ENCODE data around the gene PUS10.

PUS10 gene

DNA sequence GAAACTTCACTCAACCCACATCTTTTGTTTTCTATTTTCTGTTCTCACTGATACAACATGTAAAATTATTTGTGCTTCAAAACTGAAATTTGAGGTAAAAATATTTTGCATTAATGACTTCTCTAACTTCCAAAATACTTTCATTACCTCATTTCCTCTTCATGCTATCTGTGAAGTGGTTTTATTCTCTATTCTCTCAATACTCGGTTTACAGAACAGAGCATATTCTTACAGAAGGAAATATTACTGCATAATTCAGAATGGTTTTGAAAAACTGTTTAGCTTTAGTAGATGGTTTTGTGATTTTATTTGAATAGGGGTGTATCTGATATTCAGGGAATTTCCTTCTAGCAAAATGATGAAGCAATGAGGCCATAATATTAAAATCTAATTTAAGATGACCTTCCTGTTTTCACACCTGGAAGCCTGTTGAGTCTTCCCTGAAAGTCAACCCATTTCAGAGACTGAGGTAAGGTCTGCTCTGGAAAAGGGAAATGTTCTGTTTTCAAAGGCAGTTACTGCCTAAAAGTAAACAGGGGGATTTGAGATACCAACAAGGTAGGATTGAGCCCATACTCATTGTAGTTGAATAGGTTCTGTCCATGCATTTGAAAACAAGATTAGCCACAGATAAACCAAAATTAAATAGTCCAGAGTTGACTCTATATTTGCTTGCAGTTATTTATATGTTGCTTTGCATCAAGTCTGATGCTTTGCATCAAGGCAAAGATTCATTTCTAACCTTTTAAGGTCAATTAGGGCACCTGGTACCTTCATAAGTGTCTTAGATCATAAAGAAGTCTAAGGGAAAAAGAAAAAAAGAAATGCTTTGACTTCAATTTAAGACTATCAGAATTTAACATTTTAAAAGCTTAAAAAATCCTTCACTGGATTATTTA, 51.3 kb downstream of the PUS10 start:
- no peaks in the 10 kb centered on the region for H3K9me3 Mint-ChIP-seq (ENCODE audit: low read depth)
- peak overlapping the region; percentile 66 for H3K4me3 Mint-ChIP-seq
- H3K27me3 Mint-ChIP-seq, result no peaks in the 10 kb centered on the region
- H3K27ac Mint-ChIP-seq, result peak overlapping the region; percentile 80
- H3K36me3 Mint-ChIP-seq, result peaks cover 16% of the 10 kb centered on the region
- peaks cover 56% of the 10 kb centered on the region for H3K4me1 Mint-ChIP-seq (ENCODE audit: low read depth)

- Mint-ChIP-seq H3K4me3 (peak overlapping the region; percentile 9), H3K27ac (peak overlapping the region; percentile 75), H3K9me3 (ENCODE audit: low read depth) (no peaks in the 10 kb centered on the region), H3K4me1 (ENCODE audit: low read depth) (peaks cover 49% of the 10 kb centered on the region), H3K27me3 (no peaks in the 10 kb centered on the region), H3K36me3 (peaks cover 20% of the 10 kb centered on the region)
These were observed 52.6 kb downstream of the PUS10 start for GRCh38 chr2:60965499-60965785.

DNA sequence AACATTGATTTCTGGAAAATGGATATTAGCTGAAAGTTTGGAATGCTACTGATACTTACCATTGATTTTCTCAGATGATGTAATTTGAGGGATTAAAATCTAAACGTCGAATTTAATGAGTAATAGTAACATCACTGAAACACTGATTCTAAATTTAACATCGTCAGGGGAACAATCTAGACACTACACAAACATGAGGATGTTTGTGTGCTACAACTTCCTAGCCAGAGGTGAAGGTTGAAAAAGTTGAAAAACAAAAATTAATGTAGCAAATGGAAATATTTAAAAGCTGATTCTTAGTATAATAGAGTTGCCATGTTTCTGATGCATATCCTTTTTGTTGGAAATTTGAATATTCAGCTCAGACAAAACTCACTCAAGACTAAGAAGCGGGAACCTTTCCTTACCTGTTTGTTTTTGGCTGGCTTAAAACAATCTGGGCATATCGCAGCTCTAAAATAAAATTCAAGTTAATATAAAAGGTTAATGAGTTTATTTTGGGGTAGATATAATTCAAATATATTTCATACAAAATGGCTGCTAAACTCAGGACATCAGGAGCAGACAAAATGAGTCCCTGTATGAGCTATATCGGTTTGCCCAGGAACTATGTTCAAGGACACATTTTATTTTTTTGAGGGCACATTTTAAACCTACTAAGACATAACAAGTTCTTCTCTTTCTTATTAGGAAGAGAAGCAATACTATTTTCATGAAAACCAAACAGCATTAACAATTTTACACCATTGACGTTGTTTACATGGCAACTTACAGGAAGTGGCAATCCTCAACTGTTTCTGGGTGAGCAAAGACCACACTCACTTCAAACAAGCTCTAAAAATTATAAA, 53.2 kb downstream of the PUS10 start:
- H3K9me3 Mint-ChIP-seq (ENCODE audit: low read depth), result no peaks in the 10 kb centered on the region
- H3K36me3 Mint-ChIP-seq, result peaks cover 20% of the 10 kb centered on the region
- H3K27ac Mint-ChIP-seq, result peak overlapping the region; percentile 75
- H3K27me3 Mint-ChIP-seq, result no peaks in the 10 kb centered on the region
- peaks cover 49% of the 10 kb centered on the region for H3K4me1 Mint-ChIP-seq (ENCODE audit: low read depth)
- peak overlapping the region; percentile 9 for H3K4me3 Mint-ChIP-seq

DNA sequence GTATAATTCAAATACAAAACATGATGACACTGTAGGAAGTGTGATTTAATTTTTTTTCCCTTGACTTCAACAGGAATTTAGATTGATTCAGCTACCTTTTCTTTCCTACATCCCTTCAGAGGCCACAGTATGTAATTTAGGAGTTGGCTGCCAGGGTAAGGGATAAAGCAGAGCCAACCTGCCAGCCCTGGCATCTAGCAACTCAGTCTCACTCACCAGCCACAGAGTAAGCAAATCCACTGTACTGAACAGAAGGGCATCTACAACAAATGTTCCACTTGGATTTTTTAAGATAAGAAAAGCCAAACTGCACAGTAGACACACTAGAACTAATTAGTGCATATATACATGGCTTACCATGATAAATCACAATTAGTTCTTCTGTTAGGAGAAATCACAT, 54.9 kb downstream of the PUS10 start:
- Mint-ChIP-seq H3K4me1 (ENCODE audit: low read depth) (peaks cover 45% of the 10 kb centered on the region), H3K4me3 (no peak overlapping the region), H3K27ac (no peak overlapping the region), H3K27me3 (no peaks in the 10 kb centered on the region), H3K9me3 (ENCODE audit: low read depth) (no peaks in the 10 kb centered on the region), H3K36me3 (peaks cover 21% of the 10 kb centered on the region)

DNA sequence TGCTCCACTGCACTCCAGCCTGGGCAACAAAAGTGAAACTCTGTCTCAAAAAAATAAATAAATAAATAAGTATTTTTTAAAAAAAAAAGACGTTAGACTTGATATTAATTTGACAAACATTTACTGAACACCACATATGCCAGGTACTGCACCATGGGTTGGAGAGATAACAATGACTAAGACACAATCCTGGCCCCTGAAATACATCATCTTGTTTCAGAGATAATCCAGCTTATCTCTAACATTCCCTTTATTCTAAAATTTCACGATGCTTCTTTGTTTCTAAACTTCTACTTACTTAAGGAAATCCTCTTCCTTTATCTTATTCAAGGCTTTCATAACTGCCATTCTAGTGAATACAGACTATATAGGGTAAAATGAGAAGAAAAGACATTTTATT, 55.5 kb downstream of the PUS10 start:
- no peak overlapping the region for H3K27ac Mint-ChIP-seq
- no peaks in the 10 kb centered on the region for H3K9me3 Mint-ChIP-seq (ENCODE audit: low read depth)
- H3K27me3 Mint-ChIP-seq, result no peaks in the 10 kb centered on the region
- H3K4me1 Mint-ChIP-seq (ENCODE audit: low read depth), result peaks cover 39% of the 10 kb centered on the region
- H3K36me3 Mint-ChIP-seq, result peaks cover 22% of the 10 kb centered on the region
- H3K4me3 Mint-ChIP-seq, result no peak overlapping the region

DNA sequence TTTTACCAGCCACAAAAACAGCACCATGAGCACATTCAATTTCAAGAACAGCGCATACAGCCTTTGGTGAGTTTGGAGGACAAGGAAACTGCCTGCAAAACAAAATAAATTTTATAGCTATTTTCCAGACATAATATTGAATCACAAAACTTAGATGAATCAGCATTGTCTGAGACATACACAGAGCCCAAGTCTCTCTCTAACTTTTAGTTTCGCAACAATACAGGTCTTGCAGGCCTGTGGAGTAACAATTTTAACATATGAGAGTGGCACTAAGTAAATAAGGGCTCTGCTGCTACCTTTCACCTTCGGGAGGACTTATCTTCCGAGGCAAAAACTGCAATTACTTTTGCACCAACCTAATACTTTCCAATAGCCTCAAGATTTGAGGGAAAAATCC, 56.6 kb downstream of the PUS10 start:
- no peak overlapping the region for H3K4me3 Mint-ChIP-seq
- H3K27ac Mint-ChIP-seq, result no peak overlapping the region
- H3K36me3 Mint-ChIP-seq, result peaks cover 20% of the 10 kb centered on the region
- no peaks in the 10 kb centered on the region for H3K9me3 Mint-ChIP-seq (ENCODE audit: low read depth)
- peaks cover 28% of the 10 kb centered on the region for H3K4me1 Mint-ChIP-seq (ENCODE audit: low read depth)
- H3K27me3 Mint-ChIP-seq, result no peaks in the 10 kb centered on the region

GRCh38 chr2:60960706-60961105, 57.3 kb downstream of the PUS10 start:
- H3K4me1 Mint-ChIP-seq (ENCODE audit: low read depth), result peaks cover 22% of the 10 kb centered on the region
- H3K9me3 Mint-ChIP-seq (ENCODE audit: low read depth), result no peaks in the 10 kb centered on the region
- no peak overlapping the region for H3K4me3 Mint-ChIP-seq
- H3K27ac Mint-ChIP-seq, result no peak overlapping the region
- H3K36me3 Mint-ChIP-seq, result peaks cover 21% of the 10 kb centered on the region
- H3K27me3 Mint-ChIP-seq, result no peaks in the 10 kb centered on the region

- H3K4me1 Mint-ChIP-seq (ENCODE audit: low read depth), result peaks cover 11% of the 10 kb centered on the region
- H3K4me3 Mint-ChIP-seq, result no peak overlapping the region
- H3K27me3 Mint-ChIP-seq, result no peaks in the 10 kb centered on the region
- H3K9me3 Mint-ChIP-seq (ENCODE audit: low read depth), result no peaks in the 10 kb centered on the region
- no peak overlapping the region for H3K27ac Mint-ChIP-seq
- peaks cover 20% of the 10 kb centered on the region for H3K36me3 Mint-ChIP-seq
These were observed 58.6 kb downstream of the PUS10 start for GRCh38 chr2:60959501-60959900.

GRCh38 chr2:60958800-60959199, 59.3 kb downstream of the PUS10 start:
- Mint-ChIP-seq H3K4me3 (no peak overlapping the region), H3K4me1 (ENCODE audit: low read depth) (peaks cover 4% of the 10 kb centered on the region), H3K27me3 (no peaks in the 10 kb centered on the region), H3K36me3 (peaks cover 20% of the 10 kb centered on the region), H3K27ac (no peak overlapping the region), H3K9me3 (ENCODE audit: low read depth) (no peaks in the 10 kb centered on the region)

GRCh38 chr2:60958361-60958760, 59.7 kb downstream of the PUS10 start:
- Mint-ChIP-seq H3K27me3 (no peaks in the 10 kb centered on the region), H3K36me3 (peaks cover 24% of the 10 kb centered on the region), H3K9me3 (ENCODE audit: low read depth) (no peaks in the 10 kb centered on the region), H3K4me3 (no peak overlapping the region), H3K4me1 (ENCODE audit: low read depth) (peaks cover 2% of the 10 kb centered on the region), H3K27ac (no peak overlapping the region)

DNA sequence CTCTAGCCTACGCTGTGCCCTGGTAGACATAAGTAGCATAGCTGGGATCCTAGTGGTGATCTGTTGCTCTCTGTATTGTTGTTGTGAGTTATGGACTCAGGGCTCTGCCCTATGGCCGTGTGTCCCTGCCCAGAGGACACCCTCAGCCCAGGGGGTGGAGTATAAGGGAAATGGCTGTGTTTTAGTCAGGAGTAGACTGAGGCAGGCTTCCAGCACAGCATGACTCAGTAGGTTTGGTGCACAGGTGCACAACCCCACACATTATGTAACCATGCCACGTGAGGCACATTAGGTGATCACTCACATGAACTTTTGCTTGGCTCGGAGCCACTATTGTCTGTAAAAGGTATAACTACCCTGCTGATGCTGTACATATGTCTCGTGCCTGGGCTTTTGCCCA, 60.4 kb downstream of the PUS10 start:
- Mint-ChIP-seq H3K9me3 (ENCODE audit: low read depth) (no peaks in the 10 kb centered on the region), H3K27me3 (no peaks in the 10 kb centered on the region), H3K36me3 (peaks cover 27% of the 10 kb centered on the region), H3K4me1 (ENCODE audit: low read depth) (peaks cover 1% of the 10 kb centered on the region), H3K4me3 (no peak overlapping the region), H3K27ac (no peak overlapping the region)

- H3K9me3 Mint-ChIP-seq (ENCODE audit: low read depth), result no peaks in the 10 kb centered on the region
- H3K27me3 Mint-ChIP-seq, result no peaks in the 10 kb centered on the region
- no peaks in the 10 kb centered on the region for H3K4me1 Mint-ChIP-seq (ENCODE audit: low read depth)
- no peak overlapping the region for H3K27ac Mint-ChIP-seq
- peaks cover 25% of the 10 kb centered on the region for H3K36me3 Mint-ChIP-seq
- no peak overlapping the region for H3K4me3 Mint-ChIP-seq
These were observed 60.8 kb downstream of the PUS10 start for GRCh38 chr2:60957224-60957623.

DNA sequence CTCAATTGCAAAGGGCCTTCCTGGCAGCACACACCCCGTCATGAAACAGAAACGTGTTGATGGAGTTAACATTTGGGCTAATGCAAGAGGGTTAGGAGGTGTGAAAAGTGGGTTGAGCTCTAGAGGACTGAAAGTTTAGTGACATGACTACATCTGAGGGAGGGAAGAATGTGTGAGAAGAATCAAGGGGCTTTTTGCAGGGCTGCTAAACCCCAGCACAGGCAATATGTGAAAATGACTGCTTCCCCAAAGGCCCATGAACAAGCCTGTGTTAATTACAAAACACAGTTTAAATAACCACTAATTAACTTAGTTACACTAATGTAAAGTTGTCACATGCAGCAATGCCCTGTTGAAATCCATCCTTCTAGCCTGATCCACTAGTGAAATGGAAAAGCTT, 63.9 kb downstream of the PUS10 start:
- peaks cover 28% of the 10 kb centered on the region for H3K36me3 Mint-ChIP-seq
- H3K27ac Mint-ChIP-seq, result no peak overlapping the region
- H3K27me3 Mint-ChIP-seq, result no peaks in the 10 kb centered on the region
- no peak overlapping the region for H3K4me3 Mint-ChIP-seq
- no peaks in the 10 kb centered on the region for H3K9me3 Mint-ChIP-seq (ENCODE audit: low read depth)
- peaks cover 6% of the 10 kb centered on the region for H3K4me1 Mint-ChIP-seq (ENCODE audit: low read depth)

DNA sequence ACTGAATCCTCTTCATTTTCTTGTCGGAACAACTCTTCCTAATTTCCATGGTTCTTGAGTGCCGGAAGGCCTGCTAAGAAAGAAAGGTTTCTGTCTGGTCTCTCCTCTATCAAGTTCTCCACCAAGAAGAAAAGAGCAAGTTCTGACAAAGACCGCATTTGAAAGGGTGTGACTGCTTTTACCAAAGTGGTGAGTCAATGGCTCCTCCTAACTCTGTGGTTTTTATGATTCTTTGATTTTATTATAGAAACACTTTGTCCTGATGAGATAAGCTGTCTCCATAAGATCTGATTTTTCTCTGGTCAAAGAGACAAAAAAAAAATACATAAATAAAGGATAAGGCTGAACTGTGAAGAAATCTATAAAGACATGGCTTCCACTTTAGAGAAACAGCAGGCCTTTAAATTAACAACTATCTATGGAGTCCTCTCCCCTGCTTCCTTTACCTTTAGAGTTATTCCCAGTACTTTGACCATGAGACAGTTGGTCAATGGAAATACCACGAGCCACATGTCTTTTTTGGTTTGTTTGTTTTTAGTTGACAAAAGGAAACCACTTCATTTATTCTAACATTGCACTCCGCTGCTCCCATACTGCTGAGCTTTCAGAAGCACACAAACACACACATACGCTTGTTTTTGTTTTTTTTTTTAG, 69.0 kb downstream of the PUS10 start:
- Mint-ChIP-seq H3K4me1 (ENCODE audit: low read depth) (peaks cover 16% of the 10 kb centered on the region), H3K9me3 (ENCODE audit: low read depth) (no peaks in the 10 kb centered on the region), H3K27ac (no peak overlapping the region), H3K36me3 (peaks cover 21% of the 10 kb centered on the region), H3K27me3 (no peaks in the 10 kb centered on the region), H3K4me3 (no peak overlapping the region)

- H3K27me3 Mint-ChIP-seq, result no peaks in the 10 kb centered on the region
- H3K4me1 Mint-ChIP-seq (ENCODE audit: low read depth), result peaks cover 16% of the 10 kb centered on the region
- H3K9me3 Mint-ChIP-seq (ENCODE audit: low read depth), result no peaks in the 10 kb centered on the region
- H3K27ac Mint-ChIP-seq, result no peak overlapping the region
- H3K36me3 Mint-ChIP-seq, result peaks cover 13% of the 10 kb centered on the region
- no peak overlapping the region for H3K4me3 Mint-ChIP-seq
These were observed 69.9 kb downstream of the PUS10 start for GRCh38 chr2:60948161-60948560.
